ENCODE data around the gene GYPE. TPM values are rescaled to one million over a fixed set of nuclear protein-coding genes. Genes with fewer than 3 reads are reported as not detected.
"Not testable (repeated sequence)": the region's sequence is repeated elsewhere in the genome, so short reads cannot be mapped to it uniquely, and the experiment has no call there.

GYPE gene
- total and polyA plus RNA-seq, 2 donors, result 1.8 to 3.1 TPM

DNA sequence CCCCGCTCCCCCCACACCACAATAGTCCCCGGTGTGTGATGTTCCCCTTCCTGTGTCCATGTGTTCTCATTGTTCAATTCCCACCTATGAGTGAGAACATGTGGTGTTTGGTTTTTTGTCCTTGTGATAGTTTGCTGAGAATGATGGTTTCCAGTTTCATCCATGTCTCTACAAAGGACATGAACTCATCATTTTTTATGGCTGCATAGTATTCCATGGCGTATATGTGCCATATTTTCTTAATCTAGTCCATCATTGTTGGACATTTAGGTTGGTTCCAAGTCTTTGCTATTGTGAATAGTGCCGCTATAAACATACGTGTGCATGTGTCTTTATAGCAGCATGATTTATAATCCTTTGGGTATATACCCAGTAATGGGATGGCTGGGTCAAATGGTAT, 11.1 kb upstream of the GYPE start:
- not testable (repeated sequence) for DNase-seq (ENCODE audit: low read depth in 6 of 9, low spot score in 9 of 9); H3K4me3 ChIP-seq (ENCODE audit: low read length in 2 of 2); H3K4me1 ChIP-seq (ENCODE audit: control insufficient read depth in 2 of 2, insufficient read depth in 2 of 2, low read length in 2 of 2); H3K36me3 ChIP-seq (ENCODE audit: control insufficient read depth in 2 of 2, insufficient read depth in 2 of 2, low read length in 1 of 2); H3K27me3 ChIP-seq (ENCODE audit: control insufficient read depth in 2 of 2, insufficient read depth in 1 of 2, low read length in 1 of 2); H3K9me3 ChIP-seq (ENCODE audit: control insufficient read depth in 2 of 2, insufficient read depth in 1 of 2, low read length in 1 of 2); H3K27ac ChIP-seq (ENCODE audit: low read depth in 1 of 2, low read length in 1 of 2)
- WGBS, result 96% methylated on average over 5 of the region's 5 CpGs

DNA sequence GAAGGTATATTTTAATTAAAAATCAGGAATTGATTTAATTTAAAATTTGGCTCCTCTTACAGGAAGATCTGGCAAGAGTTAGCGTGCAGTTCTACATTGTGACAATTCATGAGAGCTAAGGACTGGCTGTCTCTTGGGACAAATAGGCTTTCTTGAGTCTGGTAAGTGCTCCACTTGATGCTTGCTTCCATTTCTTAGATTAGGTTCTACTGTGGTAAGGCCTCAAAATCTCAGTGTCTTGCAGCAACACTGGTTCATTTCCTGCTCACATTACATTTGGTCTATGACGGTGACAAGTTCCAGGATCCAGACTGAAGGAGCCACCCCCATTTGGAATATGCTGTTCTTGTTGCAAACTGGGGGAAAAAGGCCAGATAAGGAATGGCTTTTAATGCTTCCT, 7.1 kb upstream of the GYPE start:
- DNase-seq (ENCODE audit: low read depth in 6 of 9, low spot score in 9 of 9); H3K27me3 ChIP-seq (ENCODE audit: control insufficient read depth in 2 of 2, insufficient read depth in 1 of 2, low read length in 1 of 2); H3K9me3 ChIP-seq (ENCODE audit: control insufficient read depth in 2 of 2, insufficient read depth in 1 of 2, low read length in 1 of 2); H3K36me3 ChIP-seq (ENCODE audit: control insufficient read depth in 2 of 2, insufficient read depth in 2 of 2, low read length in 1 of 2); H3K27ac ChIP-seq (ENCODE audit: low read depth in 1 of 2, low read length in 1 of 2); H3K4me1 ChIP-seq (ENCODE audit: control insufficient read depth in 2 of 2, insufficient read depth in 2 of 2, low read length in 2 of 2): not testable (repeated sequence)
- 85% methylated on average over 1 of the region's 2 CpGs for WGBS
- H3K4me3 ChIP-seq (ENCODE audit: low read length in 2 of 2), result peak overlapping the region in 1 of 2 donors; percentile 60

DNA sequence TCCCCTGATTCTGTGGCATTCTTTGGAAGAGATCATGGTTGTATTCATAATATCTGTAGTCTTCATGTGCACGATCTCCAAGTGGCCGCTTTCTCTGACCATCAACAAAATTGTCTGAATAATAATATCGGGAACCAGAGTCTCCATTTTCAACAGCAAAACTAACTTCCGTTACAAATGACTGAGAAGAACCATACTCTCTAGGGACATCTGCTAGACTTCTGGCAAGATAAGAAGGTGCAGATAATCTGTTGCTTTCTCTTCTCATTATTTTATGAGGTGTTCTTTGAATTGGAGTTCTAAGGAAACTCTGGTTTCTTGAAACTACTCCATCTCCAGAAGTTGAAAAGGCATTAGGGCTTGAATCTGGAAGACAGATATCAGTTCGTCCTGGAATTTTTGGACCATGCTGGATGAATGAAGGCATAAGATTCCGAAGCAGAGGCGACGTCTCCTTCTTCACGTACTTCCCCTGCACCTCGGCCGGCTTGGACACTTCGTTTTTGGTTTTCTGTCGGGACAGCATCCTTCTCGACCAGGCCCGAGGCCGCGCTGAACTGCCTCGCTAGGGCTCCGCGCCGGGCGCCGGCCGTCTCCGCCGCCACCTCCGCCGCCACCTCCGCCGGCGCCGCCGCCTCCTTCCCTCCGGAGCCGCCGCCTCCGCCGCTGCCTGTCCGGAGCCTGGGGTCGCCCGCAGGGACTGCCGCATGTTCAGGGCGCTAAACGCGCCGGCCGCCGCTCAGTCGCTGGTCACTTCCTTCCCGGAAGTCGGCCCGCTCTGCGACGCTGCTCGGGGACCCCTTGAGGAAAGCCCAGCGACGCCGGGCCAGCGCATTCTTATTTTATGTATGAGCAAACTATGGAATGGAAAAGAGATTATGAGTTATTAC, 6.4 kb upstream of the GYPE start:
- not testable (repeated sequence) for H3K27ac ChIP-seq (ENCODE audit: low read depth in 1 of 2, low read length in 1 of 2); H3K27me3 ChIP-seq (ENCODE audit: control insufficient read depth in 2 of 2, insufficient read depth in 1 of 2, low read length in 1 of 2); H3K4me1 ChIP-seq (ENCODE audit: control insufficient read depth in 2 of 2, insufficient read depth in 2 of 2, low read length in 2 of 2); H3K36me3 ChIP-seq (ENCODE audit: control insufficient read depth in 2 of 2, insufficient read depth in 2 of 2, low read length in 1 of 2); H3K9me3 ChIP-seq (ENCODE audit: control insufficient read depth in 2 of 2, insufficient read depth in 1 of 2, low read length in 1 of 2)
- WGBS, result 34% methylated on average over 59 of the region's 59 CpGs
- H3K4me3 ChIP-seq (ENCODE audit: low read length in 2 of 2), result peak overlapping the region; percentile 48 to 60
- peak in 4 of 9 donors; percentile 3 to 55 (median 18) for DNase-seq (ENCODE audit: low read depth in 6 of 9, low spot score in 9 of 9)

DNA sequence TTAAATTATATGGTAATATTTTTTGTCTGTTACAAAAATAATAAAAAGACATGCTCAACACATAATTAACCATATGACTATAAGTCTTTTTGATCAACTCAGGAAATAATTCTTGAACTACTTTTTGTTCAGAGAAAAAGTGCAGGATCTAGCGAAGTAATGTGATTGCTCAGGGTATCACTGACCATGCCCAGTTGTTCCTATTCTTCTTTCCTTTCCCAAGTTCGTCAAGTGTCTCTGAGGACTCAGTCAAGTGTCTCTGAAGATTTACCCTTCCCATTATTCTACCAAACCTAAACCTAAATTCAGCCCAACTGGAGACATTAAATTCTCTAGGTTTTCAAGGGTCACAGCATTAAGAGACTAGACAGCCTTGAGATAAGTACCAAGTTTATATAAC, 5.5 kb upstream of the GYPE start:
- not testable (repeated sequence) for H3K4me3 ChIP-seq (ENCODE audit: low read length in 2 of 2); H3K27me3 ChIP-seq (ENCODE audit: control insufficient read depth in 2 of 2, insufficient read depth in 1 of 2, low read length in 1 of 2); H3K4me1 ChIP-seq (ENCODE audit: control insufficient read depth in 2 of 2, insufficient read depth in 2 of 2, low read length in 2 of 2); H3K9me3 ChIP-seq (ENCODE audit: control insufficient read depth in 2 of 2, insufficient read depth in 1 of 2, low read length in 1 of 2); DNase-seq (ENCODE audit: low read depth in 6 of 9, low spot score in 9 of 9); H3K36me3 ChIP-seq (ENCODE audit: control insufficient read depth in 2 of 2, insufficient read depth in 2 of 2, low read length in 1 of 2); H3K27ac ChIP-seq (ENCODE audit: low read depth in 1 of 2, low read length in 1 of 2)
- WGBS, result 54% methylated on average over 2 of the region's 2 CpGs

DNA sequence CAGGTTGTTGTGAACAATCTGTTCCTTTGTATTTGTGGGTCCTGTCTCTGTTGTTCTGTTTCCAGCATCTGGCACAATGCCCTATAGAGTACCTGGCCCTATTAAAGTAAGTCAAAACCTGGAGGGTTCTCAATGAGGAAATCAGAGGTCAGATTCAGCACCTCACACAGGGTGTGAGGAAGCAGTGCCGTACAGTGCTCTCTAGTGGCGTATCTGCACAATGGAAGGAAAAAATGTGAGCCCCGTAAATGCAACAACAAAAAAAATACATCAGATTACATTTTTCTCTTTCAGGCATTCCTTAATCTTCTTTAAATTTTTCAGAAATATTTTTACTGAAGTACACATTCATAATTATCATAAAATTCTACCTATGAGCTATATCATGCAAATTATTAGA, 2.5 kb upstream of the GYPE start:
- not testable (repeated sequence) for H3K27ac ChIP-seq (ENCODE audit: low read depth in 1 of 2, low read length in 1 of 2); H3K36me3 ChIP-seq (ENCODE audit: control insufficient read depth in 2 of 2, insufficient read depth in 2 of 2, low read length in 1 of 2); H3K4me1 ChIP-seq (ENCODE audit: control insufficient read depth in 2 of 2, insufficient read depth in 2 of 2, low read length in 2 of 2); H3K9me3 ChIP-seq (ENCODE audit: control insufficient read depth in 2 of 2, insufficient read depth in 1 of 2, low read length in 1 of 2); H3K4me3 ChIP-seq (ENCODE audit: low read length in 2 of 2); H3K27me3 ChIP-seq (ENCODE audit: control insufficient read depth in 2 of 2, insufficient read depth in 1 of 2, low read length in 1 of 2)
- WGBS, result 13% methylated on average over 3 of the region's 3 CpGs
- peak in 2 of 9 donors; percentile 26 to 53 for DNase-seq (ENCODE audit: low read depth in 6 of 9, low spot score in 9 of 9)

DNA sequence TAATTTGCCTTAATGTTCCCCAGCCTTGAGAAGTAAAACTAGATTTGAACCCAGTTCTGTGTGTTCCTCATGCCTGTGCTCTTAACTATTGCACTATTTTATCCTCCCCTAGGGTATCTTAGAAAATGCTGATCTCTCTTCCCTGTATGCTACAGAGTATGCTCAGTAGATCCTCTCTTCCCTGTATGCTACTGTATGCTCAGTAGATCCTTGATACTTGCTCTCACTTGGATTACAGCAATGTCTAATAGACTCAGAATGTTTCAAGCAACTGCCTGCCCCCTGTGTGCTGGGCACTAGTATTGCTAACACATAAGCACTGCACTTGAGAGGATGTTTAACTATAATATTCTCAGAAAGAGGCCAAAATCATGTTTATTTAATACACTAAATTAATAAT, 928 bp downstream of the GYPE start:
- H3K27me3 ChIP-seq (ENCODE audit: control insufficient read depth in 2 of 2, insufficient read depth in 1 of 2, low read length in 1 of 2); H3K36me3 ChIP-seq (ENCODE audit: control insufficient read depth in 2 of 2, insufficient read depth in 2 of 2, low read length in 1 of 2); DNase-seq (ENCODE audit: low read depth in 6 of 9, low spot score in 9 of 9); H3K4me3 ChIP-seq (ENCODE audit: low read length in 2 of 2); H3K27ac ChIP-seq (ENCODE audit: low read depth in 1 of 2, low read length in 1 of 2); H3K4me1 ChIP-seq (ENCODE audit: control insufficient read depth in 2 of 2, insufficient read depth in 2 of 2, low read length in 2 of 2); H3K9me3 ChIP-seq (ENCODE audit: control insufficient read depth in 2 of 2, insufficient read depth in 1 of 2, low read length in 1 of 2): not testable (repeated sequence)

DNA sequence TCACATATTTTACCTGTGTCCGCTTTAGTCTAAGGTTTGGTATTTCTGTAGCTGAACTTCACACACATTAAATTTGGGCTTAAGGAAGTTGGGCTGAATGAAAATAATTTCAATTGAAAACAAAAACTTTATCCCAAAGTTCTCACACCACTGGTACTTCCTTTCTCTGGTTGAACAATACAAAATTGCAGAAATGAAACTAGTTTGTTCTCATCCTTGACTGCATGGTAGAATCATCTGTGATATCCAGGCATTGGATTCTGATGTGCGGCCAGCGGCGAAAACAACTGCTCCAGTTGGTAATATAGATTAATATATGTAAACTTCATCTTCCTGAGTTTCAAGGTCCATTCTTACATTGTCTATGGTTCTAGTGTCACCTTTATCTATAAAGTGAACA, 15.0 kb downstream of the GYPE start:
- H3K4me3 ChIP-seq (ENCODE audit: low read length in 2 of 2); H3K4me1 ChIP-seq (ENCODE audit: control insufficient read depth in 2 of 2, insufficient read depth in 2 of 2, low read length in 2 of 2); H3K27me3 ChIP-seq (ENCODE audit: control insufficient read depth in 2 of 2, insufficient read depth in 1 of 2, low read length in 1 of 2); H3K27ac ChIP-seq (ENCODE audit: low read depth in 1 of 2, low read length in 1 of 2); H3K36me3 ChIP-seq (ENCODE audit: control insufficient read depth in 2 of 2, insufficient read depth in 2 of 2, low read length in 1 of 2); DNase-seq (ENCODE audit: low read depth in 6 of 9, low spot score in 9 of 9); H3K9me3 ChIP-seq (ENCODE audit: control insufficient read depth in 2 of 2, insufficient read depth in 1 of 2, low read length in 1 of 2): not testable (repeated sequence)
- WGBS, result 72% methylated on average over 4 of the region's 4 CpGs

DNA sequence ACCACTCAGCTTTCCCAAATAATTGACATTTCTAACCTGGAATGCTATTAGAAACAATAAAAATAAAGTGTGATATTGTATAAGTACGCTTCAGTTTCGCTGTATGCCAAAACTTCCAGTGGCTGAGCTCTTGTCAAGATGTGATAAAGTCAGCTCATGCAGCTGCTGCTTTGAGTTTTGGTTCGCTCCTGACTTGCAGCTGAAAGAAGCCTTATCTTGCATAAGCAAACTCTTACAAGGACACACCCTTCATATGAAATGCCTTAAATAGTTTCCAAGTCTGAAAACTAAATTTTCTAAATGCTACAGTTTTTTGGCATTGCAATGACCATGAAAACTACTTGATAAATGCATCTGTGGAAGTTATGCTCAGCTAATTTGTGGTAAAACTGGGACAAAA, 17.2 kb downstream of the GYPE start:
- not testable (repeated sequence) for DNase-seq (ENCODE audit: low read depth in 6 of 9, low spot score in 9 of 9); H3K27me3 ChIP-seq (ENCODE audit: control insufficient read depth in 2 of 2, insufficient read depth in 1 of 2, low read length in 1 of 2); H3K36me3 ChIP-seq (ENCODE audit: control insufficient read depth in 2 of 2, insufficient read depth in 2 of 2, low read length in 1 of 2); H3K4me3 ChIP-seq (ENCODE audit: low read length in 2 of 2); H3K27ac ChIP-seq (ENCODE audit: low read depth in 1 of 2, low read length in 1 of 2); H3K9me3 ChIP-seq (ENCODE audit: control insufficient read depth in 2 of 2, insufficient read depth in 1 of 2, low read length in 1 of 2); H3K4me1 ChIP-seq (ENCODE audit: control insufficient read depth in 2 of 2, insufficient read depth in 2 of 2, low read length in 2 of 2)
- no CpG with 5 or more reads among the region's 3 CpGs for WGBS

DNA sequence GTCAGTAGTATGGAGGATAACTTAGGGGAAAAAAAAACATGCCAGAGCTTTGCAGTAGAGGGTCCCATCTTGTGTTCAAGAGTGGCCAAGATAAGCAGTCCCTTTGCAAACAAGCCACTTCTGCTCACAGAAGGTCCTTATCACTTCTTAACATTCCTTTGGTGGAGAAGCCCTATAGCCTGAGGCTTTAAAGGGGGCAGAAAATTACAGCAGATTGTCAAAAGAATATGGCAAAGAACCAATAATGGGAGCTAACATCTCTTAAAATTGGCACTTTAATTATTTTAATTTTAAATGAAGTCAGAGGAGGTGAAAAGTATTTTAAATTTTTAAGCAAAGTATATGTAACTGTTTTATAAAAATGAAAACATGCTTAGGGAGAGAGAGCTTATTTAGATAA, 20.4 kb downstream of the GYPE start:
- H3K9me3 ChIP-seq (ENCODE audit: control insufficient read depth in 2 of 2, insufficient read depth in 1 of 2, low read length in 1 of 2), result not testable (repeated sequence)

More for the DNA sequence above, 20.4 kb downstream of the GYPE start:
- not testable (repeated sequence) for H3K4me3 ChIP-seq (ENCODE audit: low read length in 2 of 2); H3K4me1 ChIP-seq (ENCODE audit: control insufficient read depth in 2 of 2, insufficient read depth in 2 of 2, low read length in 2 of 2); H3K27me3 ChIP-seq (ENCODE audit: control insufficient read depth in 2 of 2, insufficient read depth in 1 of 2, low read length in 1 of 2); H3K27ac ChIP-seq (ENCODE audit: low read depth in 1 of 2, low read length in 1 of 2); H3K36me3 ChIP-seq (ENCODE audit: control insufficient read depth in 2 of 2, insufficient read depth in 2 of 2, low read length in 1 of 2); DNase-seq (ENCODE audit: low read depth in 6 of 9, low spot score in 9 of 9)
